ENCODE results near the gene WDR82.

Gene WDR82

DNA sequence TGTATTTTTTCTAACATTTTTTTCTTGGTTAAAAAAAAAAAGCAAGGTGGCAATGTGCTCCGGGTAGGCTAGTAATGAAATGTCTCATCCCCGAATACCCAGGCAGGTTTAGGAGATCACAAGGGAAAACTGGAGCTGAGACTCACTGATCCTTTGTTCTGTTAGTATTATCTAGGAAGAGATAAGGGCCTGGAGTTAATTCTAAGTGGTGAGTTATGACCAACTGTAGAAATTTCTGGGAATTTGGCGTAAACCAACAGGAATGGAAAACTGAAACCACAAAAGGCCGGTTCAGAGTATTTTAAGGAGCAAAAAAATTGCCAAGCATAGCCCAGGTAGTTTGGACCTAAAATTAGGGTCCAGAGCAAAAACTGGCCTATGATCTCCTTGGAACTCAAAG is 20.5 kb downstream of the WDR82 start:
- in situ Hi-C loops (cut with MboI; ENCODE audit: low sequenced_read_pairs), result no loop called here

GRCh38 chr3:52256622-52257021 is 21.8 kb downstream of the WDR82 start:
- in situ Hi-C loops (cut with MboI; ENCODE audit: low sequenced_read_pairs), result no loop called here

- in situ Hi-C loops (cut with MboI; ENCODE audit: low sequenced_read_pairs), result no loop called here
Measured at GRCh38 chr3:52256159-52256558, 22.3 kb downstream of the WDR82 start.

DNA sequence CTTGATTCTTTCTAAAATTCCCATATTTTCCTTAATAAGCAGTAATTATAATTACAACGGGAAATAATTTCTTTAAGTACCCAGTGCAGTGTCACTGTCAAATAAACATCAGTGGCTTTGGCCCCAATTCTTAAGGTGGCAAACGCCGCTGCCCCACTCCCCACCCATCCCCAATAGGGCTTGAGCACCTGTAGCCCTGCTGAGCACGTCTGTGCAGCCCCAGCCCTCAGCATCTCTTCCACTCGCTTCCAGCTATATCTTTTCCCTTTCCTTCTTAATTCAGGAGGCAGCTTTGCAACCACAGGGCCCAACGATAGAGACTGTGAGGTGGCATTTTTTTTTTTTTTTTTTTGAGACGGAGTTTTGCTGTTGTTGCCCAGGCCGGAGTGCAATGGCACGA is 23.8 kb downstream of the WDR82 start:
- in situ Hi-C loops (cut with MboI; ENCODE audit: low sequenced_read_pairs), result no loop called here

DNA sequence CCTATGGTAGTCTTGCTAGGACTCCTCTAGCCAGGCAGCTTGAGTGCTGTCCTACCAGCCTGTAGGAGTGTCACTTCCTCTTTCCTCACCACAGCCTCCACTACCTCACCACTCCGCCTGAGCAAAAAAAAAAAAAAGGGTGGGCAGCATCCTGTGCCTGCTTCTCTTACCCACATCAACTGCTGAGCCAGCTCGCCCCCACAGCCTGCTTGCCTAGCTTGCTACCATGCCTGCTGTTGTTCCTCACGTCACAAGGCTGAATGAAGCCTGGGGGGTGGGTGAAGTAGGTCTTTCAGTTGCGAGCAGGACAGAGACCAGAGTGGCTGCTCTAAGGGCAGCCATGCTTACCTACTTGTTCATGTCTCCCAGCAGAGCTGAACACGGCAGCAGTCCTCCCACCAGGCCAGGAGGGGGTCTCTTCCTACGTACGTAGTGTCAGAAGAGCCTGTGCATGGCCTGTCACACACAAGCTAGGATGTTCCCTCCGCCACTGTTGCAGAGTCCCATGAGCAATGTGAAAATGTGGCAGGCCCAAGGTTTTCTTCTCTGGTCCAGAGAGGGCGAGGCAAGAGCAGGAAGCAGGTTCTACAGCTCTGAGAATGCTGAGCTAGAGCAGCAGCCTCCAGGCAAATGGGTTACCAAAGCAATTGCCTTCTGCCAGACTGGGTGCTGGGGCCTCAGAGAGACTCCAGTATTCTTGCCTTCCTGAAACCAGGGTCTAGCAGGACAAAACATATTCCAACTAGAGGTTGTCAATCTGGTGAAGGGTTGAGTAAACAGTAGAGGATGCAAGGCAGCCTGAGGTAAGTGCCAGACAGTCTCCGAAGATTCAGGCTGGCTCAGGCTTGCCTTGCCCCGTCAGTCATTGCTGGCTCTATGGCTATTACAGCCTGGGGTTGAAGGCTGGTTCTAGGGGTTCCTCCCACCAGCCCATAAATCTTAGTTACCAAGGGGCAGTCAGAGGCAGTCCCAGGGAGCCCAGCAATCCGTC is 24.8 kb downstream of the WDR82 start:
- in situ Hi-C loops (cut with MboI; ENCODE audit: low sequenced_read_pairs), result no loop called here

DNA sequence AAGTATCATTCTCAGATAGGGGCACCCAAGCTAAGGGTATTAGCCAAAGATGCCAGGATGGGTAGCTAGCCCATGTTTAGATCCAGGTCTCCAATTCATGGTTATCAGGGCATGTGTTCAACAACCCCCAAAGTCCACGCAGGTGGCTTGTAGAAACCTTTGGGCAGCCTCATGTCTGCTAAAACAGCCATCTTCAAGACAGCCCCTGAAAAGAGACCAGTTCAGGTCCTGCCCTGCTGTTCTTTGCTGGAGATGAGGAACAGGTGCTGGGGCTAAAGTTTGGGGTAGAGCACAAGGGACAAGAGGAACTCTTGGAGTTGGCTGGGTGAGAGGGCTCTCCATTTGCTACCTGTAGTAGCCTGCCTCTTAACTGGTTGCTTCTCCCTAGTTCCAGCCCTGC is 28.3 kb downstream of the WDR82 start:
- in situ Hi-C loops (cut with MboI; ENCODE audit: low sequenced_read_pairs), result no loop called here

GRCh38 chr3:52249683-52250082 is 28.8 kb downstream of the WDR82 start:
- in situ Hi-C loops (cut with MboI; ENCODE audit: low sequenced_read_pairs), result no loop called here

- in situ Hi-C loops (cut with MboI; ENCODE audit: low sequenced_read_pairs), result no loop called here
Measured at GRCh38 chr3:52248816-52249547, 29.5 kb downstream of the WDR82 start.

DNA sequence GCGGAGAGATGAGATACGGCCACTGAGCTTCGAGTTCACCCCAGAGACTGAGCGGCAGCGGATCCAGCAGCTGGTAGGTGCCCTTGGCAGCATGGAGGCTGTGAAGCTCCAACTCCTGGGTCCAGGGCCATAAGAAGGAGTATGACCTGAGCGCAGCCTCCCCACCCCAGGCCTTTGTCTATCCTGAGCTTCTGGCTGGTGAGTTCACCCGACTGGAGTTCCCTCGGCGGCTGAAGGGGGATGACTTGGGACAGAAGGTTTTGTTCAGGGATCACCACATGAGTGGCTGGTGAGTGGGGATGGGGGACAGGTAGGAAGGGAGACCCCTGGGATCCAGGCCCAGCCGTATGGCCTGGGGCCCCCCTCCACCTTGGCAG is 30.3 kb downstream of the WDR82 start:
- in situ Hi-C loops (cut with MboI; ENCODE audit: low sequenced_read_pairs), result no loop called here

DNA sequence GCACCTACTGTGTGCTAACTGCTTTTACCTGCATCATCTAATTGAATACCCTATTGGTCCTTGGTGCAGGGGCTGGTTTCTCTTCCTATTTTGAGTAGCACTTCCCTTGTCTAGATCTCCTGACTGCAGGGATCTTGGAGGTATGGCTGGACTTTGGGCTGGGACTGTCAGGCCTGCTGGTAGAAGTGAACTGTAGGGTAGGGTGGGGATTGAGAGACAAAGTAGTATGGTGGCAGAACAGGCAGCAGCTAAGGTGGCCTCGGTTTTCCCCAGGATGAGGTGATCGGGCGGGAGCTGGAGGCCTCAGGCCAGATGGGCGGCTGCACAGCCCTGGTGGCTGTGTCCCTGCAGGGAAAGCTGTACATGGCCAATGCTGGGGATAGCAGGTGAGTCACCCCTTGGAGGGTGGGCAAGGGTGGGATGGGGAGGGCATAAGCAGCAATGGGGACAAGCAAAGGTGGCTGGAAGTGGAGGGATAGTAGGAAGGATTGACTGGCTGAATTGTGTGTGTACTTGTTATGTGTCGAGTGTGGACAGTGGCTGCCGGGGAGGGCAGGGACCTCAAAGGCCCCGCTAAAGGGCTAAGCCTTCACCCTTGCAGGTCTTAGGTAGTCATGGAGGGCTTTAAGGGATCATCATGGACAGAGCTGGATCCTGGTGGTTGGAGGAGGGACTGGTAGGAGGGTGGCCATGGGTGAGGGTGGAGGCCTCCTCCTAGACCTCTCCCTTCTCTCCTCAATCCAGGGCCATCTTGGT is 30.9 kb downstream of the WDR82 start:
- in situ Hi-C loops (cut with MboI; ENCODE audit: low sequenced_read_pairs), result no loop called here

DNA sequence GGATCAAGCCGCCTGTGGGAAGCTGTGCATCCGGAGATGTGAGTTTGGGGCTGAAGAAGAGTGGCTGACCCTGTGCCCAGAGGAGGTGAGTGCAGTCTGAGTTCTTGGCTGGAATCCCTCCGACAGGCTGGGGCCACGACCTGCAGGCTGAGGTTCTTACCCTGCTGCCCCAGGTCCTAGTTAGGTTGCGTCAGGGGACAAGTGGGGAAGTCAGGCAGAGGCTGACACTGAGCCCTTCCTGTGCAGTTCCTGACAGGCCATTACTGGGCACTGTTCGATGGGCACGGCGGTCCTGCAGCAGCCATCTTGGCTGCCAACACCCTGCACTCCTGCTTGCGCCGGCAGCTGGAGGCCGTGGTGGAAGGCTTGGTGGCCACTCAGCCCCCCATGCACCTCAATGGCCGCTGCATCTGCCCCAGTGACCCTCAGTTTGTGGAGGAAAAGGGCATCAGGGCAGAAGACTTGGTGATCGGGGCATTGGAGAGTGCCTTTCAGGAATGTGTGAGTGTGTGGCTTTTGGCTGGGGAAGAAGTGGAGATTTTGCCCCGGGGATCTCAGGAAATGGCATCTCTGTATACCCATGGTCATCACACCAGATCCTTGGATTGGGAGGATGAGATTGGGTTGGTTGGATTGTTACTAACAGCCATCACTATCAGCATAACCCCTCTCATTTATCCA is 31.6 kb downstream of the WDR82 start:
- in situ Hi-C loops (cut with MboI; ENCODE audit: low sequenced_read_pairs), result no loop called here

- in situ Hi-C loops (cut with MboI; ENCODE audit: low sequenced_read_pairs), result no loop called here
Measured at GRCh38 chr3:52246264-52246620, 32.2 kb downstream of the WDR82 start.

DNA sequence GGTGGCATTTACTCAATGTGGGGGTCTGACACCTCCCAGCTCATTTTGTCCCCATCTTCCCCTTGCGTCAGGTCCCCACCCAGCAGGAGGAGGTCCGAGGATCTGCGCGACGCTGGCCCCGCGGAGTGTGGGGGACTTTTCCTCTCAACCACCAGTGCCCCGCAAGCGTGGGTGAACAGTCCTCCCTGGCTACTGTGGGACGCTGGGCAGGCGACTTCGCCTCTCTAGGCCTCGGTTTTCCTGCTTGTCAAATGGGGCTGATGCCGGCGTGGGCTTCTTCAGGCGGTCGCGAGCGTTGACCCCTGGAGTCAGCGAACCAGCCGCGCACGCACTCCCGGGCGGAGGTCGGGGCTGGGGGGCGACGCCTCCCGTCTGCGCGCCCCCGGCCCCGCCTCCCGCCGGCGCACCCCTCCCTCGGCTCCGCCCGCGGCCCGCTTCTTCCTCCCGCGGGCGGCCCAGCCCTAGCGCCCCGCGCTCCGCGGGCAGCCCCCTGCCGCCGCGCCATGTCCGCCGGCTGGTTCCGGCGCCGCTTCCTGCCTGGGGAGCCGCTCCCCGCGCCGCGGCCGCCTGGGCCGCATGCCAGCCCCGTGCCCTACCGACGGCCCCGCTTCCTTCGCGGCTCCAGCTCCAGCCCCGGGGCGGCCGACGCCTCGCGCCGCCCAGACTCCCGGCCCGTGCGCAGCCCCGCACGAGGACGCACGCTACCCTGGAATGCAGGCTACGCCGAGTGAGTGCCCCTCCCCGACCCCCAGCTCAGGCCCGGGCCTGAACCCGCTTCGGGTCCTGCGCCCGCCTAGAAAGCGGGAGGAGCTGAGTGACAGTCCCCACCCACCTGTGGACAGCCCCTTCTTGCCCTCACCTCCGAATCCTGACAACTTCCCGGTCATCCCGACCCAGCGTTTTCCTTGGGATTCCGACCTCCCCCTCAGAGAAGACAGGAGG is 32.9 kb downstream of the WDR82 start, which contains the start of gene PPM1M:
Gene PPM1M (plus strand): TSS at position 438 of the 942 bp plus-strand sequence. CDS start 66 bp downstream, at position 504.
- in situ Hi-C loops (cut with MboI; ENCODE audit: low sequenced_read_pairs), result no loop called here

GRCh38 chr3:52243791-52244628 is 34.4 kb downstream of the WDR82 start:
- in situ Hi-C loops (cut with MboI; ENCODE audit: low sequenced_read_pairs), result no loop called here

GRCh38 chr3:52242039-52242438 is 36.4 kb downstream of the WDR82 start:
- in situ Hi-C loops (cut with MboI; ENCODE audit: low sequenced_read_pairs), result no loop called here

- in situ Hi-C loops (cut with MboI; ENCODE audit: low sequenced_read_pairs), result no loop called here
Measured at GRCh38 chr3:52240886-52241370, 37.5 kb downstream of the WDR82 start.

DNA sequence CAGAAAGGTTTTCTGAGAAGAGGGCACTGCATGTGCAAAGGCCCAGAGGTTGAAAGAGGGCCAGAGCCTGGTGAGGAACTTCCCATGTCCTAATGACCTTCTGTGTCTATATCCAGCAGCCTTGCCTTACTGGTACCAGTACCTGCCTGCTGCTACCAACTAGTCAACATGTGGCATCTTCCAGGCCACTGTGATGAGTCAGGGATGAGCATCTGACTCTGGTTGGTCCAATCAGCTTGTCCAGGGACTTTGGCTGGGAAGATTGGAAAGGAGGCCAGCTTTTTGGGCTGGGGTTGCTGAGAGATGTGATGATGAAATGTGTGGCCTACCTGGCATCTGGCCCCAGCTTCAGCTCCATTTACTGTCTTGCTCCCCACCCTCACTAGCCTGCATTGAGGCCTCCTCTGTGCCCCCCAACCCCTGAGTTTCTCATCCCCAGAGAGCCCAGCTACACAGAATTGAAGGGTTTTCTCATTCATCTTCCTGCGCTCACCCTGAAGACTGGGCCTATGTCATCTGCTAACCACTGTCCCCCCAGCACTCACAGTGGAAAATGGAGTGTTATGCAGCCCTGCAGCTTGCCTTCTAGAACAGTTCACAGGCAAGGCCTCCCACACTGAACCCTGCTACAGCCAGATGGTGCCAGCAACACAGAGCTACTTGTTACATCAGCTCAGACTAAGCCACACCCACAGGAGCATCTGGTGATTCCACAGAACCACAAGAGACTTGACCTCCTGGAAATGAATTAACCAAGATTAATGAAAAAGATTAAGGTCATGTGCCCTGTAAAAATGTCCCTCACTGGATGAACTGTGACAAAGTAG is 38.2 kb downstream of the WDR82 start:
- in situ Hi-C loops (cut with MboI; ENCODE audit: low sequenced_read_pairs), result no loop called here

All from HL-60/S4 treated with phorbol 12-myristate 13-acetate at 8.2 ng/mL for 4 days and 3 days (cell line).